Peyer's patch (tissue), 4 donors: ENCODE data around the gene GNRH2. TPM values are rescaled to one million over a fixed set of nuclear protein-coding genes. Genes with fewer than 3 reads are reported as not detected.

Source experiments
- DNase-seq, 3 donors: peaks; one replicate each; pipeline ENCODE4 v3.0.0-alpha.2; 2017 to 2019
- H3K27ac ChIP-seq, 4 donors: fragments of 200-600 bp; sonication (generic); one replicate each; pipeline ENCODE4 v1.5.1; 2016 to 2019
- H3K27me3 ChIP-seq, 2 donors: fragments of 200-600 bp; sonication (generic); one replicate each; pipeline ENCODE4 v1.5.1; 2019
- H3K36me3 ChIP-seq, 3 donors: fragments of 200-600 bp; sonication (generic); one replicate each; pipeline ENCODE4 v1.5.1; 2016 to 2019
- H3K4me1 ChIP-seq, 4 donors: fragments of 200-600 bp; sonication (generic); one replicate each; pipeline ENCODE4 v1.5.1; 2016 to 2019
- H3K4me3 ChIP-seq, 4 donors: fragments of 200-600 bp; sonication (generic); 1 replicate in 3 of 4; 2 replicates in 1 of 4; pipeline ENCODE4 v1.5.1; 2016 to 2019; ENCODE audit warnings: mild to moderate bottlenecking in 1 of 4
- H3K9me3 ChIP-seq, 4 donors: fragments of 200-600 bp; sonication (generic); one replicate each; pipeline ENCODE4 v1.5.1; 2016 to 2019; ENCODE audit warnings: mild to moderate bottlenecking in 1 of 4
- CTCF ChIP-seq, 6 experiments: fragments of 450-650 bp in 4 of 6; fragments of 200-600 bp in 2 of 6; sonication (generic) in 1 of 6; IDR thresholded peaks; one replicate each; pipeline ENCODE4 v1.5.1; 2017 to 2019; ENCODE audit warnings: antibody characterized with exemption in 6 of 6, mild to moderate bottlenecking in 3 of 6, moderate library complexity in 1 of 6
- POLR2A ChIP-seq, 2 donors: fragments of 450-650 bp; IDR thresholded peaks; one replicate each; pipeline ENCODE4 v1.5.1; 2017; ENCODE audit warnings: antibody characterized with exemption in 2 of 2, mild to moderate bottlenecking in 2 of 2, moderate library complexity in 2 of 2
- total RNA-seq, 4 donors: library from RNA; depleted of rRNA; stranded (reverse); fragments of >200 nt; gene quantifications; one replicate each; pipeline ENCODE4 v1.1.0, GENCODE V29; 2016

Gene GNRH2
- total RNA-seq, 4 donors from 2014 or later, result not detected

DNA sequence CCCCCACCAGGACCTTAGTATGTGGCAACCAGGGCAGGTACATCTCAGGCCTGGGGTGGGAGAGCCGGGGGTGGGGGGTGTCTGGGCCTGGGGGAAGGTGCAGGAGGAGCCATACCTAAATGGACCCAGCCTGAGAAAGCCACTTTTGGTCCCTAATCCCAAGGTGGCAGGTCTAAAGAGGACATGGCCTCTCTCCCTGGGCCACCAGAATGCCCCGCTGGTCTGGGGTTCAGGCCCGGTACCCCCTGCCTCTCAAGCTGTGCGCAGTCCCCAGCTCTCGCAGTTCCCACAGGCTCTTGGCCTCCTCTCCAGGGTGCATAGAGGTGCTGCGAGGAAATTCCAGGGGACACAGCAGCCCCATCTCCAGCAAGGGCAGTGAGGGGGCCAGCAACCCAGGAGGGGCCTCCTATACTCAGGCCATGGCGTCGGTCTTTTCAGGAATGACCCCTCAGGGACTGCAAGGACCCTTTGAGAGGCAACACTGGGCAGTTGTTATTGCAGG lies 42.2 kb downstream of the GNRH2 start:
- no peak overlapping the region for H3K4me3 ChIP-seq
- no peak overlapping the region for H3K27ac ChIP-seq
- peaks cover 0 to 19% of the 10 kb centered on the region in 2 donors for H3K27me3 ChIP-seq
- no peak for TF ChIP-seq POLR2A (IDR thresholded peaks at IDR 0.05)
- no peak for TF ChIP-seq CTCF (IDR thresholded peaks at IDR 0.05)
- no peak for DNase-seq
- H3K4me1 ChIP-seq, result peaks cover 0 to 24% (median 10%) of the 10 kb centered on the region in 4 donors
- H3K36me3 ChIP-seq, result no peaks in the 10 kb centered on the region
- no peaks in the 10 kb centered on the region for H3K9me3 ChIP-seq

DNA sequence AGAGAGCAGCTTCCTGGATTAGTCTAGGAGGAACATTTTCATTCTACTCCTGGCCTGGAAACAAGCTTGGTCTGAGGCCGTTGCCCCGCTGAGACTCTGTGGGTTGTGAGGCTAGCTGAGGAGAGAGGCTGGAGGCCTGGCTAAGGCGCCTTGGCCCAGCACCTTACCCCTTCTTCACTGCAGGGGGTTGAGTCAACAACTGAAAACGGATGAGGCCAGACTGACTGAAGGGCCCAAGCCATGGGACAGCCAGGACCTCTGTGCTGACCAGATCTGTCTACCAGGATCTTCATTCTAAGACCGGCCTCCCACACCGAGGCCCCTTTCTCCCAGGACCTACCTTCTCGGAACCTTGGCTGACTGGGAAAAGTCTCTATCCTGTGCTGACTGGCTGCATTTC lies 44.6 kb downstream of the GNRH2 start:
- peaks cover 0 to 18% of the 10 kb centered on the region in 2 donors for H3K27me3 ChIP-seq
- no peak overlapping the region for H3K27ac ChIP-seq
- no peaks in the 10 kb centered on the region for H3K9me3 ChIP-seq
- H3K4me3 ChIP-seq, result no peak overlapping the region
- H3K36me3 ChIP-seq, result no peaks in the 10 kb centered on the region
- no peak for DNase-seq
- peaks cover 0 to 13% (median 7%) of the 10 kb centered on the region in 4 donors for H3K4me1 ChIP-seq
- no peak for TF ChIP-seq POLR2A (IDR thresholded peaks at IDR 0.05)
- no peak for TF ChIP-seq CTCF (IDR thresholded peaks at IDR 0.05)

GRCh38 chr20:3090565-3090964 lies 47.1 kb downstream of the GNRH2 start:
- no peaks in the 10 kb centered on the region for H3K9me3 ChIP-seq
- no peak overlapping the region for H3K27ac ChIP-seq
- DNase-seq, result no peak
- no peaks in the 10 kb centered on the region for H3K36me3 ChIP-seq
- no peak overlapping the region for H3K4me3 ChIP-seq
- peaks cover 0 to 8% (median 2%) of the 10 kb centered on the region in 4 donors for H3K4me1 ChIP-seq
- H3K27me3 ChIP-seq, result peaks cover 0 to 11% of the 10 kb centered on the region in 2 donors
- TF ChIP-seq POLR2A (IDR thresholded peaks at IDR 0.05) (no peak), CTCF (IDR thresholded peaks at IDR 0.05) (no peak)

DNA sequence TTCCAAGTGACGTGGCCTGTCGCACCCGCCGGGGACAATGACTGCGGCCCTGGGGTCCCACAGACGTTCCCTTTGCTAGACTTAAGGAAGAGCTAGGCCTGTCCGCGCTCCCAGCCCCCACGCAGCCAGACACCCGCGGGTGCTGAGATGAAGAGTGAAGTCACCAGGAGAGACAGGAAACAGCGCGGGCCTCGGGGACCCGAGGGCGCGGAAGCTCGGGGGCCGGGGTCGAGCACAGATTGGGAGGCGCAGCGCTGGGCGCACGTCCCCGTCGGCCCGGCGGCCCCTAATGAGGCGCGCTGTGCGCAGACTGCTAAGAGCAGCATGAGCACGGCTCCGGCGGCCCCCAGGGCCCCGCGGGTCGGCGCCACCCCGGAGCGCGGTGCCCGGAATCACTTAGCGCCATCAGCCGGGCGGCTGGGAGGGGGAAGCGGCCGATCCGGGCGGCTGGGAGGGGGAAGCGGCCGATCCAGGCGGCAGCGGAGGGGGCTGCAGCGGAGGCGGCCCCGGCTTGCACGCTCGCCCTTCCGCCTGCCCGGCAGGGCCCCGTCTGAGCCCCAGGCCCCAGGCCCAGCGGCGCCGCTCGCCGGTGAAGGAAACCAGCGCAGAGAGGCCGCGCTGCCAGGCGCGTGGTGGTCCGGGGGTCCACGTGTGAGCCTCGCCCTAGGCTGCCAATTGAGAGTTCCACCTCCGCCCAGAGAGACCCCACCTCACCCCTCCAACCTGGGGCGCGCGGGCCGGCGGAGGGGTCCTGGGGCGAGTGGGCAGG lies 49.4 kb downstream of the GNRH2 start:
- peaks cover 0 to 11% of the 10 kb centered on the region in 2 donors for H3K27me3 ChIP-seq
- H3K27ac ChIP-seq, result peak overlapping the region in 1 of 4 donors; percentile 72
- DNase-seq, result peak in 1 of 3 donors; percentile 29
- peaks cover 0 to 8% (median 2%) of the 10 kb centered on the region in 4 donors for H3K4me1 ChIP-seq
- no peaks in the 10 kb centered on the region for H3K9me3 ChIP-seq
- peak overlapping the region; percentile 22 to 56 (median 30) for H3K4me3 ChIP-seq
- no peaks in the 10 kb centered on the region for H3K36me3 ChIP-seq
- TF ChIP-seq POLR2A (IDR thresholded peaks at IDR 0.05) (no peak), CTCF (IDR thresholded peaks at IDR 0.05) (no peak)

- Histone ChIP-seq H3K4me3 (no peak overlapping the region), H3K36me3 (no peaks in the 10 kb centered on the region), H3K27me3 (peaks cover 0 to 11% of the 10 kb centered on the region in 2 donors), H3K9me3 (no peaks in the 10 kb centered on the region), H3K27ac (no peak overlapping the region), H3K4me1 (peaks cover 0 to 8% (median 2%) of the 10 kb centered on the region in 4 donors)
- TF ChIP-seq CTCF (IDR thresholded peaks at IDR 0.05), result no peak
- no peak for TF ChIP-seq POLR2A (IDR thresholded peaks at IDR 0.05)
- DNase-seq, result no peak
These were observed 50.5 kb downstream of the GNRH2 start for GRCh38 chr20:3093861-3094361.
